HEK293 (cell line): ENCODE measurements around the gene PPIL6.

ENCODE experiments used
- CTCF ChIA-PET: fragments of 350-600 bp; formaldehyde crosslinking; extraction: SDS; loops from one replicate; lab custom pipeline; 2021; ENCODE audit warnings: antibody characterized with exemption; lab: Yijun Ruan, JAX
- POLR2A ChIA-PET: fragments of 300-600 bp; formaldehyde crosslinking; extraction: SDS; loops from one replicate; lab custom pipeline; 2020; ENCODE audit warnings: antibody characterized with exemption, inconsistent platforms; lab: Yijun Ruan, JAX
- H3K27ac ChIP-seq: fragments of 200-500 bp; sonication (Bioruptor generic); 2 replicates; pipeline ENCODE4 v1.5.1; 2014; ENCODE audit warnings: low read depth, low read length, control low read depth, inconsistent platforms; ENCODE audit errors: extremely low read depth
- H3K36me3 ChIP-seq, 2 experiments: fragments of 200-500 bp in 1 of 2; sonication (Bioruptor generic) in 1 of 2; 1 replicate in 1 of 2; 2 replicates in 1 of 2; pipeline ENCODE4 v1.5.1; 2014 to 2017; ENCODE audit warnings: inconsistent platforms in 2 of 2, low read length in 2 of 2; ENCODE audit not compliant: control insufficient read depth in 2 of 2, insufficient read depth in 1 of 2
- H3K4me1 ChIP-seq: fragments of 200-500 bp; sonication (Bioruptor generic); 2 replicates; pipeline ENCODE4 v1.5.1; 2014; ENCODE audit warnings: mild to moderate bottlenecking, low read length, inconsistent platforms; ENCODE audit not compliant: control insufficient read depth, insufficient read depth
- H3K4me3 ChIP-seq: 2 replicates; pipeline ENCODE4 v1.5.1; 2011; ENCODE audit warnings: low read depth, mild to moderate bottlenecking, control low read depth, low read length, moderate library complexity
- H3K9me3 ChIP-seq: fragments of 200-500 bp; sonication (Bioruptor generic); 2 replicates; pipeline ENCODE4 v1.5.1; 2014; ENCODE audit warnings: low read depth, low read length, inconsistent platforms; ENCODE audit not compliant: control insufficient read depth, insufficient read depth
- INSM2 ChIP-seq: fragments of 450-650 bp; formaldehyde crosslinking; IDR thresholded peaks from 2 replicates; pipeline ENCODE4 v1.5.1; 2016; ENCODE audit warnings: missing biosample characterization, missing genetic modification characterization
- PRDM10 ChIP-seq: fragments of 450-650 bp; formaldehyde crosslinking; IDR thresholded peaks from 2 replicates; pipeline ENCODE4 v1.5.1; 2016; ENCODE audit warnings: missing biosample characterization, missing genetic modification characterization
- PRDM6 ChIP-seq: fragments of 450-650 bp; formaldehyde crosslinking; IDR thresholded peaks from 2 replicates; pipeline ENCODE4 v1.5.1; 2017; ENCODE audit warnings: missing biosample characterization, missing genetic modification characterization
- ZFP69B ChIP-seq: fragments of 450-650 bp; formaldehyde crosslinking; IDR thresholded peaks from 2 replicates; pipeline ENCODE4 v1.5.1; 2016; ENCODE audit warnings: missing biosample characterization, missing genetic modification characterization
- ZIC2 ChIP-seq: fragments of 450-650 bp; formaldehyde crosslinking; IDR thresholded peaks from 2 replicates; pipeline ENCODE4 v1.5.1; 2016; ENCODE audit warnings: missing biosample characterization, missing genetic modification characterization
- ZNF248 ChIP-seq: fragments of 450-650 bp; formaldehyde crosslinking; IDR thresholded peaks from 2 replicates; pipeline ENCODE4 v1.5.1; 2017; ENCODE audit warnings: missing biosample characterization, missing genetic modification characterization
- ZNF350 ChIP-seq: fragments of 450-650 bp; formaldehyde crosslinking; IDR thresholded peaks from 2 replicates; pipeline ENCODE4 v1.5.0; 2017; ENCODE audit warnings: missing biosample characterization, mild to moderate bottlenecking, missing genetic modification characterization
- ZNF416 ChIP-seq: fragments of 450-650 bp; formaldehyde crosslinking; IDR thresholded peaks from 2 replicates; pipeline ENCODE4 v1.5.1; 2016; ENCODE audit warnings: missing biosample characterization, missing genetic modification characterization
- ZNF529 ChIP-seq: fragments of 450-650 bp; formaldehyde crosslinking; IDR thresholded peaks from 2 replicates; pipeline ENCODE4 v1.5.1; 2017; ENCODE audit warnings: missing genetic modification characterization, missing biosample characterization; ENCODE audit not compliant: insufficient replicate concordance
- ZNF544 ChIP-seq: fragments of 450-650 bp; formaldehyde crosslinking; IDR thresholded peaks from 2 replicates; pipeline ENCODE4 v1.5.0; 2017; ENCODE audit warnings: missing biosample characterization, missing genetic modification characterization
- ZNF600 ChIP-seq: fragments of 450-650 bp; formaldehyde crosslinking; IDR thresholded peaks from 2 replicates; pipeline ENCODE4 v1.5.1; 2016; ENCODE audit warnings: missing biosample characterization, missing genetic modification characterization
- ZNF621 ChIP-seq: fragments of 450-650 bp; formaldehyde crosslinking; IDR thresholded peaks from 2 replicates; pipeline ENCODE4 v1.5.1; 2017; ENCODE audit warnings: missing biosample characterization, missing genetic modification characterization
- ZNF747 ChIP-seq: fragments of 450-650 bp; formaldehyde crosslinking; IDR thresholded peaks from 2 replicates; pipeline ENCODE4 v1.5.1; 2016; ENCODE audit warnings: missing biosample characterization, missing genetic modification characterization
- ZNF777 ChIP-seq: fragments of 450-650 bp; formaldehyde crosslinking; IDR thresholded peaks from 2 replicates; pipeline ENCODE4 v1.5.1; 2017; ENCODE audit warnings: missing biosample characterization, missing genetic modification characterization, borderline replicate concordance
- ZNF785 ChIP-seq: fragments of 450-650 bp; formaldehyde crosslinking; IDR thresholded peaks from 2 replicates; pipeline ENCODE4 v1.5.1; 2016; ENCODE audit warnings: missing biosample characterization, missing genetic modification characterization
- ZXDB ChIP-seq: fragments of 450-650 bp; formaldehyde crosslinking; IDR thresholded peaks from 2 replicates; pipeline ENCODE4 v1.5.1; 2016; ENCODE audit warnings: missing biosample characterization, missing genetic modification characterization

Gene PPIL6

GRCh38 chr6:109342911-109343310 is 97.5 kb downstream of the PPIL6 start (continued):
- TF ChIP-seq INSM2 (tag by site-specific recombination) (no peak), ZFP69B (tag by site-specific recombination) (no peak), PRDM10 (tag by site-specific recombination) (no peak), ZIC2 (tag by site-specific recombination) (no peak), ZNF785 (tag by site-specific recombination) (no peak), ZNF544 (tag by site-specific recombination) (no peak), ZNF350 (no peak)

- TF ChIP-seq ZNF777 (tag by site-specific recombination) (no peak), ZXDB (tag by site-specific recombination) (no peak), ZNF600 (tag by site-specific recombination) (no peak), ZNF747 (no peak)
- ChIA-PET CTCF (interaction anchor here (0.7 kb wide), 1 partner anchor 23 kb away, joined by 3 read pairs; no protein-coding TSS in a partner anchor), POLR2A (no interaction called here)
- Histone ChIP-seq H3K9me3 (no peaks in the 10 kb centered on the region), H3K4me3 (no peak overlapping the region), H3K27ac (no peak overlapping the region), H3K36me3 (peaks cover 0 to 12% of the 10 kb centered on the region in 2 experiments; a peak in 1 of 3 replicates), H3K4me1 (no peaks in the 10 kb centered on the region)
Measured at GRCh38 chr6:109342506-109342905, 97.9 kb downstream of the PPIL6 start.

GRCh38 chr6:109340811-109341210 is 99.6 kb downstream of the PPIL6 start:
- Histone ChIP-seq H3K27ac (no peak overlapping the region), H3K36me3 (peaks cover 0 to 15% of the 10 kb centered on the region in 2 experiments; a peak in 1 of 3 replicates), H3K9me3 (no peaks in the 10 kb centered on the region), H3K4me1 (no peaks in the 10 kb centered on the region), H3K4me3 (no peak overlapping the region)
- ChIA-PET POLR2A (no interaction called here), CTCF (interaction anchor here (0.6 to 1.4 kb wide), 2 partner anchors 42 to 1530 kb away, joined by 3 read pairs; no protein-coding TSS in a partner anchor)
- TF ChIP-seq ZNF248 (tag by site-specific recombination) (no peak), ZNF416 (no peak), ZNF621 (tag by site-specific recombination) (no peak), PRDM6 (tag by site-specific recombination) (no peak), ZNF529 (tag by site-specific recombination) (no peak), ZFP69B (tag by site-specific recombination) (no peak)
